WTC11 (cell line): Measurements from ENCODE around the gene LTBP1. TPM values are rescaled to one million over a fixed set of nuclear protein-coding genes. Genes with fewer than 3 reads are reported as not detected.

Experiments used
- ATAC-seq: fragments of 200-7000 bp; cut with Tn5 transposase; 2 replicates; pipeline ENCODE4 v1.10.0; 2021; ENCODE audit warnings: mild to moderate bottlenecking, moderate library complexity
- CTCF ChIA-PET: fragments of 300-600 bp; sonication (Branson Sonifier 250); formaldehyde crosslinking; loops from one replicate; lab custom pipeline; 2021; ENCODE audit warnings: antibody characterized with exemption; lab: Charles Lee
- POLR2A ChIA-PET: fragments of 350-600 bp; sonication (Branson Sonifier 250); formaldehyde crosslinking; loops from one replicate; lab custom pipeline; 2021; ENCODE audit warnings: antibody characterized with exemption; lab: Charles Lee
- DNase-seq: peaks from one replicate; pipeline ENCODE4 v3.0.0; 2021; ENCODE audit warnings: low spot score
- H3K27ac Mint-ChIP-seq: 2 replicates; pipeline ENCODE4 v1.8.0; 2021; ENCODE audit warnings: mixed read lengths
- H3K27me3 Mint-ChIP-seq: 2 replicates; pipeline ENCODE4 v1.8.0; 2021; ENCODE audit warnings: low read depth, mild to moderate bottlenecking, moderate library complexity, mixed read lengths
- H3K36me3 Mint-ChIP-seq: 2 replicates; pipeline ENCODE4 v1.8.0; 2021; ENCODE audit warnings: mixed read lengths
- H3K4me1 Mint-ChIP-seq: 2 replicates; pipeline ENCODE4 v1.8.0; 2022; ENCODE audit warnings: mixed read lengths
- H3K4me3 Mint-ChIP-seq: 2 replicates; pipeline ENCODE4 v1.8.0; 2021; ENCODE audit warnings: mild to moderate bottlenecking, moderate library complexity, mixed read lengths
- H3K9me3 Mint-ChIP-seq: 2 replicates; pipeline ENCODE4 v1.8.0; 2021; ENCODE audit warnings: mixed read lengths
- ATF1 ChIP-seq: sonication (generic); formaldehyde crosslinking; IDR thresholded peaks from 2 replicates; pipeline ENCODE4 v1.8.1; 2023; ENCODE audit warnings: mild to moderate bottlenecking, moderate library complexity, missing genetic modification reagents
- ATF3 ChIP-seq: sonication (generic); formaldehyde crosslinking; conservative IDR thresholded peaks from 2 replicates; pipeline ENCODE4 v1.8.1; 2022; ENCODE audit warnings: mild to moderate bottlenecking, missing genetic modification reagents
- E2F4 ChIP-seq: sonication (generic); formaldehyde crosslinking; IDR thresholded peaks from 2 replicates; pipeline ENCODE4 v1.8.1; 2022; ENCODE audit warnings: low read depth, mild to moderate bottlenecking, moderate library complexity, missing genetic modification reagents, borderline replicate concordance
- FOXJ3 ChIP-seq: sonication (generic); formaldehyde crosslinking; IDR thresholded peaks from 2 replicates; pipeline ENCODE4 v1.9.0; 2021; ENCODE audit warnings: missing genetic modification reagents, mild to moderate bottlenecking, borderline replicate concordance
- HMGA2 ChIP-seq: fragments of 250-450 bp; sonication (Bioruptor Pico); IDR thresholded peaks from 2 replicates; pipeline ENCODE4 v1.4.0; 2021; ENCODE audit warnings: mild to moderate bottlenecking, moderate library complexity
- MAX ChIP-seq: sonication (generic); formaldehyde crosslinking; IDR thresholded peaks from 2 replicates; pipeline ENCODE4 v1.8.0; 2022; ENCODE audit warnings: mild to moderate bottlenecking, missing genetic modification reagents
- NFYB ChIP-seq: sonication (generic); formaldehyde crosslinking; conservative IDR thresholded peaks from 2 replicates; pipeline ENCODE4 v1.8.0; 2022; ENCODE audit warnings: low read depth, missing genetic modification reagents
- NR1H2 ChIP-seq: sonication (generic); formaldehyde crosslinking; IDR thresholded peaks from 2 replicates; pipeline ENCODE4 v1.9.0; 2021; ENCODE audit warnings: mild to moderate bottlenecking, moderate library complexity, missing genetic modification reagents
- RORB ChIP-seq: fragments of 250-450 bp; sonication (Bioruptor Pico); IDR thresholded peaks from 2 replicates; pipeline ENCODE4 v1.9.0; 2021; ENCODE audit warnings: mild to moderate bottlenecking
- SMAD4 ChIP-seq: sonication (generic); formaldehyde crosslinking; IDR thresholded peaks from 2 replicates; pipeline ENCODE4 v1.8.0; 2022; ENCODE audit warnings: mild to moderate bottlenecking, missing genetic modification reagents
- SP1 ChIP-seq: sonication (generic); formaldehyde crosslinking; conservative IDR thresholded peaks from 2 replicates; pipeline ENCODE4 v1.8.1; 2022; ENCODE audit warnings: missing genetic modification reagents
- STAT6 ChIP-seq: sonication (generic); formaldehyde crosslinking; conservative IDR thresholded peaks from 2 replicates; pipeline ENCODE4 v1.8.1; 2023; ENCODE audit warnings: mild to moderate bottlenecking, low read depth, missing genetic modification reagents, moderate library complexity
- ZMAT4 ChIP-seq: fragments of 250-450 bp; sonication (Bioruptor Pico); IDR thresholded peaks from 2 replicates; pipeline ENCODE4 v1.9.0; 2021; ENCODE audit warnings: mild to moderate bottlenecking
- ZNF232 ChIP-seq: sonication (generic); formaldehyde crosslinking; IDR thresholded peaks from 2 replicates; pipeline ENCODE4 v1.8.0; 2022; ENCODE audit warnings: mild to moderate bottlenecking, missing genetic modification reagents
- ZNF416 ChIP-seq: fragments of 250-450 bp; sonication (Bioruptor Pico); IDR thresholded peaks from 2 replicates; pipeline ENCODE4 v1.9.0; 2021; ENCODE audit warnings: mild to moderate bottlenecking, inconsistent platforms
- ZNF532 ChIP-seq: fragments of 250-450 bp; sonication (Bioruptor Pico); IDR thresholded peaks from 2 replicates; pipeline ENCODE4 v1.9.0; 2021; ENCODE audit warnings: mild to moderate bottlenecking, borderline replicate concordance
- total RNA-seq: library from RNA; stranded (reverse); gene quantifications from 3 replicates; pipeline ENCODE4 v1.2.3, GENCODE V29; 2021

Gene LTBP1
- total RNA-seq, 1 experiment from 2014 or later: 33.6 TPM

- Mint-ChIP-seq H3K4me3 (no peak overlapping the region), H3K27ac (no peak overlapping the region), H3K4me1 (peaks cover 11% of the 10 kb centered on the region), H3K27me3 (no peaks in the 10 kb centered on the region), H3K9me3 (no peaks in the 10 kb centered on the region), H3K36me3 (no peaks in the 10 kb centered on the region)
- DNase-seq (no peak), ATAC-seq (no peak)
- ChIA-PET CTCF (interaction anchor here (0.6 to 1.4 kb wide), 6 partner anchors 9 to 377 kb away, joined by 3 to 10 read pairs (median 5); no protein-coding TSS in a partner anchor), POLR2A (interaction anchor here (0.6 kb wide), 1 partner anchor 1879 kb away, joined by 3 read pairs; no protein-coding TSS in a partner anchor)
- TF ChIP-seq NFYB (CRISPR knock-in tag): no peak
- no peak for TF ChIP-seq SP1
- TF ChIP-seq RORB (CRISPR knock-in tag): no peak
- no peak for TF ChIP-seq ATF3 (CRISPR knock-in tag)
- TF ChIP-seq ZNF232 (CRISPR knock-in tag): no peak
- TF ChIP-seq ZMAT4 (CRISPR knock-in tag): no peak
- TF ChIP-seq E2F4 (CRISPR knock-in tag): no peak
- TF ChIP-seq ATF1: no peak
- no peak for TF ChIP-seq HMGA2
- no peak for TF ChIP-seq STAT6 (CRISPR knock-in tag)
- no peak for TF ChIP-seq ZNF532 (CRISPR knock-in tag)
- TF ChIP-seq ZNF416 (CRISPR knock-in tag): no peak
- no peak for TF ChIP-seq NR1H2
- no peak for TF ChIP-seq FOXJ3
- TF ChIP-seq SMAD4 (CRISPR knock-in tag): no peak
- TF ChIP-seq MAX (CRISPR knock-in tag): no peak
Observed at GRCh38 chr2:33371304-33372090, 424.7 kb downstream of the LTBP1 start.
